Stimulated activated CD4-positive, alpha-beta T cell treated with anti-CD3 and anti-CD28 coated beads, Interleukin-15, amount 100 ng/mL, for 1 hour (primary cell): ENCODE results near the gene ARHGAP24.
"Not testable (repeated sequence)": the region's sequence is repeated elsewhere in the genome, so short reads cannot be mapped to it uniquely, and the experiment has no call there.

Experiments
- DNase-seq, 2 donors: peaks; one replicate each; pipeline ENCODE4 v3.0.0-alpha.2; 2020; ENCODE audit warnings: low read depth in 1 of 2, low spot score in 1 of 2

The ARHGAP24 gene

GRCh38 chr4:85806334-85806733, 331.4 kb downstream of the ARHGAP24 start:
- DNase-seq = no peak

GRCh38 chr4:85807247-85807950, 332.4 kb downstream of the ARHGAP24 start:
- no peak for DNase-seq

- no peak for DNase-seq
Measured at GRCh38 chr4:85808104-85808503, 333.2 kb downstream of the ARHGAP24 start.

GRCh38 chr4:85808864-85809263, 333.9 kb downstream of the ARHGAP24 start:
- DNase-seq = no peak

GRCh38 chr4:85812776-85813175, 337.8 kb downstream of the ARHGAP24 start:
- no peak for DNase-seq

- no peak for DNase-seq
Measured at GRCh38 chr4:85815796-85816459, 341.0 kb downstream of the ARHGAP24 start.

GRCh38 chr4:85818700-85819099, 343.8 kb downstream of the ARHGAP24 start:
- DNase-seq = no peak

GRCh38 chr4:85820101-85820500, 345.2 kb downstream of the ARHGAP24 start:
- DNase-seq = not testable (repeated sequence)

GRCh38 chr4:85821688-85822455, 346.9 kb downstream of the ARHGAP24 start:
- DNase-seq = no peak

- DNase-seq = no peak
Measured at GRCh38 chr4:85823295-85823694, 348.3 kb downstream of the ARHGAP24 start.

GRCh38 chr4:85824166-85824945, 349.4 kb downstream of the ARHGAP24 start:
- no peak for DNase-seq

GRCh38 chr4:85826060-85826678, 351.2 kb downstream of the ARHGAP24 start:
- DNase-seq = no peak

GRCh38 chr4:85828027-85828890, 353.3 kb downstream of the ARHGAP24 start:
- no peak for DNase-seq

GRCh38 chr4:85829276-85830051, 354.5 kb downstream of the ARHGAP24 start:
- DNase-seq = no peak

GRCh38 chr4:85831647-85832046, 356.7 kb downstream of the ARHGAP24 start:
- no peak for DNase-seq

- no peak for DNase-seq
Measured at GRCh38 chr4:85833302-85833701, 358.4 kb downstream of the ARHGAP24 start.

- no peak for DNase-seq
Measured at GRCh38 chr4:85834934-85835333, 360.0 kb downstream of the ARHGAP24 start.

GRCh38 chr4:85836588-85837438, 361.9 kb downstream of the ARHGAP24 start:
- no peak for DNase-seq
